ENCODE results near the gene TRDMT1.
"Not testable (repeated sequence)": the region's sequence is repeated elsewhere in the genome, so short reads cannot be mapped to it uniquely, and the experiment has no call there.

Gene TRDMT1

DNA sequence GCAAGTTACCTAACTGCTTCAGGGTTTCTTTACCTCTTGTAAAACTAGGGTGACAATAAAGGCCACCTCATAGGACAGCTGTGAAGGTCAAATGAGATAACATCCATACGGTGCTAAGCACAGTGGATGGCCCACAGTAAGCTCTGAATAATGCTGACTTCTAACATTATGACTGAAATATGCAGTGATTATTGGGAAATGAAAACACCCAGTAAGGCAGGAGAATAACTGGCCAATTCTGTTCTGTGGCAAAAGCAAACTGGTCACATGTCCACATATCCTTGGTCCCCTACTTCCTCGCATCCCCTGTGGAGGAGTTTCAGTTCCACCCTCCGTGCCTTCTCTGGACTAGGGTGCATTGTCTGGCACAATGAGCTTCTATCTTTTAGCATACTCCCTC is 73.2 kb downstream of the TRDMT1 start:
- no peak for DNase-seq (ENCODE audit: low spot score)

DNA sequence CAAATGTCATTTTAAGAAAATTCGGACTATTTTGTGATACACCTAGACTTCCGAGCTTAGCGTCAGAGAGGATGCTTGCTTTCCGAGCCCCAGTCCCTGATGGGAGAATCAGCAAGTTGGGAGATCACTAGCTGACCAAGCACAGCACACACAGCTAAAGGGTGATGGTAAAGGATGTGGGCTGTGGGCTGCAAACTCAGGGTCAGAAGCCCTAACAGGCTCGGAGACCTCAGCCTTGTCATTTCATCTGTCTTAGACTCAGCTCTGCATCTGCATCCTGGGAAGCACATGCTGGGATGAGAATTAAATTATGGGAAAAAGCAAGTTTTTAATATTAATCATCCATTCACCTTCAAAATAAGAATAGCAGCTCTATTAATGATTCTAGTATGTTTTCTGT is 75.1 kb downstream of the TRDMT1 start:
- DNase-seq (ENCODE audit: low spot score): no peak

DNA sequence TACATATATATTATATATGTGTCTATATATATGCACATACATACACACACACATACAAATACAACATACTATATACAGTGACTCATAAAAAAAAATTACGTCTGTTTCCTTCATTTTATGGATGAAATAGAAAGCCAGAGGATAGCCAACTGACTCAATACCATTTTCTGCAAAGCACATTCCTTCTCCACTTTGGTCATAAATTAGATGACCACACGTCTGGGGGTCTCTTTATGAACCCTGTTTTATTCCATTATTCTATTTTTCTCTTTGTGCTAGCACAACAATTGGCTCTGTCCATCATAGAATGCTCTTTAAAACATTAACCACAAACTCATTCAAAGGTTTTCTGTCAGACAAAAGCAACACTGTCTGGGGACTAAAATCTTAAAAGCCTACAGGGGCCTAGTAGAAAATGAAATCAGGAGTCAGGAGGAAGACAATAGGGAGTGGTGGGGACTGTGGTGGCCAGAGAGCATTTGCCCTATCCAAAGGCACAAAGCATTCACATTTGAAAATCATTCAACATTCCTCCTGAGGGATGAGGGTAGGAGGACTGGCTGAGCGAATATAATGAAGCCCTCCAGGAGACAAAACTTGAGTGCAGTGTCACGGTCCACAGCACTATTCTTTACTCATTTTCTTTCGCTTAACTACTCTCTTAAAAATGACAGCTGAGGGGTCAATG is 76.1 kb downstream of the TRDMT1 start:
- no peak for DNase-seq (ENCODE audit: low spot score)

DNA sequence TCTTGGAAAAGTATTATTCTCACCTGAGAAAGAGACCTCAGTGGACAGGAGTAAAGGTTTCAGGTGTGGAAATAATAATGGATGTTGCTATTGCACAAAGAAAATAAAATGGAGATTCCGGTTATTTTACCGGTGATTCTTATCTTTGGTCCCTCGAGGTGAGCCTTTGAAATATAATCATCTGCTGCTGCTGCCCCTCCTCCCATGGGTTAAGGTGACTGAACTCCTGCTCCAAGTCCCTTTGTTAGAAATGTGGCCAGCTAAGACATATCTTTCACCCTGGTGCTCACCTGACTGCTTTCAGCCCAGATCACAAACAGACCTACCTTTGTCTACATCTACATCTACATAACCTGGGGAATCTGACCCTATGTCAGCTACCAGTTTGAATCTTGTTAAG is 77.5 kb downstream of the TRDMT1 start:
- no peak for DNase-seq (ENCODE audit: low spot score)

DNA sequence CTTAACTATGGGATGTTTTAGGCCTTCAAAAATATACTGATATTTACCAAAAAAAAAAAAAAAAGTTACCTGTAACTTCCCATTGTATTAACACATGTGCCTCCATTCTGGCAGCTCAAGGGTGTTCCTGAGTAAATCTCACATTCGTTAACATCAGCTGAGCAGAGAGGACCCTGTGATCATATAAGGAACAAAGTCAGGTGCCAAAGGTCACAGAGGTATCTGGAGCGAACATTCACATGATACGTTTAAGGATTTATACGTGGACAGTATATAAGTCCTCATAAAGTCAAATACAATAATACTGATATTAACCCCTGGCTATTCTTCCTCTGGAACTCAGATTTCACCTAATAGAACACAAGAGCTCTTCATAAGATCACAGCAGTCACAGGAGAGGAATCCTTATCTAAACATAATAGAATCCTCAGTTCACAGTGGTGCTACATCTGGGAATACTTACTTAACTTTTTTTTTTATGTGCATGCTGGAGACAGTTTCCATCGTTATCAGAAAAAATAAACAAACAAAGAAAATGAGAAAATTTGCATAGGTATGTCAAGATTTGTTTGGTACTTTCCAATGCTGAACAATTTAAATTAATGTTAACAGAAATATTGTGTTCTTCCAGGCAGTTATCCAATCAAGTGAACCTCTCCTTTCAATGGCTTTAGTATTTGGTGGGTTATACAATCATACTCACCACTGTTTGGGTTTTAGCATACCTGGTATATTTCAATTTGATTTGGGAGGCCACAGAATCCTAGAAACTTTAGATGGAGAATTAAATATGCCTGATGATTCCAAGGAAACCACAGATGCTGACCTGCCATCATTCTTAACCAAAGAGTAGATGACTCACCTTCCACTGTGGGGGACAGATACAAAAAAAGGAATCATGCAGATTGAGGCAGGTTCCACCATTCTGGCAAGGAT is 78.5 kb downstream of the TRDMT1 start:
- no peak for DNase-seq (ENCODE audit: low spot score)

DNA sequence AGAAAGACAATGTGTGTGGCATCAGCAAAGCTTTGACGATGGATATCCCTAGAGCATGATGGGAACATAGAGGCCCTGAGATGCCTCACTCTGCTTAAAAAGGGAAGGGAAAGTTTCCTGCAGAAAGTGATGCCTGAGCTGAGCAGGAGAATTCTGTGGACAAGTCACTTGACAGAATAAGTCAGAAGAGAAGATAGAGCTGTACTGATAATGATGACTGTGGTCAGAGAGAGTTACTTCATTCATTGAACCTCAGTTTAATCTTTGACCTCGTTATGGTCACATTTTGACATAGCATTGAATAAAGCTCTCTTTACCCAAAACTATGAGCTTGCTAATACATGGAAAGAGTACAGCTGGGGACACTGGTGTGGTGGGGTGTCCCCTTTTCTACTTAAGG is 79.4 kb downstream of the TRDMT1 start:
- DNase-seq (ENCODE audit: low spot score): no peak

DNA sequence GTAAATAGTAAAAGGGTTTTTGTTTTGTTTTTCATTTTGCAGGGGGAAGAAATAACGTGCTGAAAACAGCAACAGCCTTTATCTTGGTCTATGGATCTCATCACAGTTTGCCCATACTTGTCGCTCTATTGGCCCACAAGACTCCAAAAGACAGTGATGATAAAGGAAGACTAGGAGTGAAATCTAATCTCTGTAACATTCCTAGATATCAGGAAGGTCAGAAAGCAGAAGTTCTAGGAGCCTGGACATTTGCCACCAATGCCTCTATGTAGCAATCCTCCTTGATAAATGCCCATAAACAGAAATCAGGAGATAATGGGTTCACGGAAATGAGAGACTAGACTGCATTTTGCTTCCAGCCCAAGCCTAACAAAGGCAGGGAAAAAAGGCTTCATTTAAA is 80.8 kb downstream of the TRDMT1 start:
- no peak for DNase-seq (ENCODE audit: low spot score)

DNA sequence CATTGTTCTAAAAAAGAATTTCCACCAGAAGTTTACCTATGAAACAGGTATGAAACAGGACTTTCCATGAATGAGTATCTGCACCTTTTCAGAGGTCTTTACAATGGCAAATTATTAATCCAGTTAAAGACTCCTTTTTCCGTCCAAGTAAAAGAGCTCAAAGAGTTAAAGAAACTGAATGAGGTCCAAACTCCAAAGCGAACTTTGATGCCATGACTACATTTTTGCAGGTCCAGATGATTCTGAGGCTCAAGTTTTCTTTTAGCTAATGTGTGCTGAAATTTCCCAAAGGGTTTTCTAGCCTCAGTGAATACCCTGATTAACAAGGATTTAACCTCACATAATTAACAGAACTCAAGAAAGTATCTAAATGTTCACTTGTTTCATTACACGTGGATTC is 81.6 kb downstream of the TRDMT1 start:
- no peak for DNase-seq (ENCODE audit: low spot score)

DNA sequence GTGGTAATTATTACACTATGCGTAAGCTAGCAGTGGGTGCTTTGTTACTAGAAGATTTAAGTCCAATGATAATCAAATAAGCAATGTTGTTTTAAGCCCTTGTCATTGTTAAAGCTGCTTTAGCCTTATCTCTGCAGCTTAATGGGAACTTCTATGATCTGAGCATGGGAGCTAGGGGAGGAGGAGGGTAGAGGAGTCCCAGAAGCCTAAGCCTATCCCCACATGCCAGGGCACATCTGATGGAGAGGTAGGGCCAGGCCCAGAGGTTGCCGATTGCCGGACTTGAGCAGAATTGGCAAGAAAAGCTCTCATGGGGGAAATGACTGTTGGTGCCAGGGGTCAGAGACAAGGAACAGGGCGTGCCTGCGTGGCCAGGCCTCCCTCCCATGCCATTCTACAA is 85.3 kb downstream of the TRDMT1 start:
- no peak for DNase-seq (ENCODE audit: low spot score)

DNA sequence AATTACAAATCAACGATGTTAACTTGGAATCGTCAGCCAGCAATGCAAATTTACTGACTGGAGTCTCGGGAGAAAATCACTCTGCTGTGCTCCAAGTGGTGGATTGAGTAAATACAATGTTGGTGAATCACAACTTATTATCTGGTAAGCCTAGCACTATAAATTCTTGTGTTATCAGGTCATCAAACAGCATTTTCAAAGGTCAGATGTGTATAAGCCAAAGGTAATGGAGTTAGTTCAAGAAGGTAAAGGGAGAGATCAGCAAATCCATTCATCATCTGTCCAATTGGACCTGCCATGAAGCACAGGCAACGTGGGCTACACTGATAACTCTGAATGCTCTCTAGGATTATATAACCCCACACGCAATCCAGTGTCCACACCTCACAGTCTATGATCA is 85.8 kb downstream of the TRDMT1 start:
- no peak for DNase-seq (ENCODE audit: low spot score)

DNA sequence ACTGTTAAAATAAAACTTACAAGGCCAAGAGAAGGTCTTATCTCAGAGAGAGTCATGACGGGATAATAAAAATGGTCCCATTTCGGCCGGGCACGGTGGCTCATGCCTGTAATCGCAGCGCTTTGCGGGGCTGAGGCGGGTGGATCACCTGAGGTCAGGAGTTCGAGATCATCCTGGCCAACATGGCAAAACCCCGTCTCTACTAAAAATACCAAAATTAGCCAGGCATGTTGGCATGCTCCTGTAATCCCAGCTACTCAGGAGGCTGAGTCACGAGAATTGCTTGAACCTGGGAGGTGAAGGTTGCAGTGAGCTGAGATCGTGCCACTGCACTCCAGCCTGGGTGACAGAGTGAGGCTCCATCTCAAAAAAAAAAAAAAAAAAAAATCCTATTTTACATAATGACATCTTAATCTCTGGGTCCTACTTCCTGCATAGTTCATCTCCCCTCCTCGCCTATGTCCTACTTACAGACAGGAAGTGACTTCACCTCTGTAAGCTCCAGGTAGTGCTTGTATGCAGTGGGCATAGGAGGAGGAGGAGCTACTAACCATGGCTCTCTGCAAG is 86.5 kb downstream of the TRDMT1 start:
- DNase-seq (ENCODE audit: low spot score): not testable (repeated sequence)

DNA sequence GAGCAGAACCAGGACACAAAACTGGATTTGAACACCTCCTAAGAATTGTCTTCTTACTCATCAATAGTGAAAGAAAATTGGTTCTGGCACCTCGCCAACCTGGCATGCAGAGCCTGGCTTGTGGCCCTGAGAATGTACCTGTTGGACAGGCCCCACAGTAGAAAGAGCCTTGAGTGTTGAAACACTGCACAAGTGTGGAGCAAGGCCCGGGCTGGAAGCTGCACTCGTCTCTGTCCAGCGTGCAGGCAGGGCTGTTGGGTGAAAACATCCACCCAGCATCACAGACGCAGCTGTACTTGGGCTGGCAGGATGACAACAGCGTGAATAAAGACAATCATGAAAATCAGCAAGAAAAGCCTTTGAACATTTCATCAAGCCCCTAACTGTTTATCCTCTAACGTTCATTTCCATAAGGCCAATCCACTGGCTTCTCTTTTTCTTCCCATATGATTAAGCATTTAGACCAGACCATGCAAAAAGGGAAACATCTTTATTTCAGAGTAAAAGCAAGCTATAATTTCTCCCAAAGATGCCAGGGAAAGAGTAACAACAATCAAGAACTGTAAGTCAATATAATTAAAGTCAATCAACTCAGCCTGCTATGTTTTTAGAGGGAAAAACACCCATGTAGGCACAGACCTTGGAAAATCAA is 87.5 kb downstream of the TRDMT1 start:
- no peak for DNase-seq (ENCODE audit: low spot score)

DNA sequence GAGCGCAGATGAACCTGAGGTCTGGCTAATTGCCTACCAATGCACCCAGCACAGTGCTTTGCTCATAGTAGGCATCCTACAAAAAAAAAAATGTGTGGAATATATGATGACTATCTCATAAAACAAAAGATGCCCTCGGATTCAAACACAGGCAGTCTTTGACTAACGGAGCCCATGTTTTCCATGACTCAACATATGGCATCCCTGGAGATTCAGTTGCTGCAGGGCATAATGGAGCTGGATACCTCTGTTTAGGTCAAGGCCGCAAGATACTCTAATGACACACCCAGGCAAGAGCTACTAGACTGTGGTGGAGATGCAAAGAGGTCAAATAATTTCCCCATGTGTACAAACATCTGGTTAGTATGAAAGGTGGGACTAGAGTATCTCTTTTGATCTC is 88.1 kb downstream of the TRDMT1 start:
- no peak for DNase-seq (ENCODE audit: low spot score)

DNA sequence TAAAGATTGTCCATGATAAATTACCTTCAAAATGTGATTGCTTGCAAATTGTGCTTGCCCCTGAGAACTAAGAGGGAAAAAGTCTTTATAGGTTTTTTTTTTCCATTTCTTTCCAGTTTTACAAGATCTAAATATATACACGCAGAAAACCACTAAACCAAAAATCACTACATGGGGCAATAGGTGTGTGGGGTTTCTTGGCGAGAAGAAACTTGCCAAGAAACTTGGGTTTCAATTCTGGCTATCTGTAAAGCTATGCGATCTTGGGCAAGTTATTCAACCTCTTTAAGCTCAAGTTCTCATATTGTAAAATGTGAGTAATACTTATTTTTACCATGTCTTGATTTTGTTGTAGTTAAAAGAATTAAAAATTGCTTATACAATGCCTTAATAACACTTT is 88.9 kb downstream of the TRDMT1 start:
- DNase-seq (ENCODE audit: low spot score): no peak

DNA sequence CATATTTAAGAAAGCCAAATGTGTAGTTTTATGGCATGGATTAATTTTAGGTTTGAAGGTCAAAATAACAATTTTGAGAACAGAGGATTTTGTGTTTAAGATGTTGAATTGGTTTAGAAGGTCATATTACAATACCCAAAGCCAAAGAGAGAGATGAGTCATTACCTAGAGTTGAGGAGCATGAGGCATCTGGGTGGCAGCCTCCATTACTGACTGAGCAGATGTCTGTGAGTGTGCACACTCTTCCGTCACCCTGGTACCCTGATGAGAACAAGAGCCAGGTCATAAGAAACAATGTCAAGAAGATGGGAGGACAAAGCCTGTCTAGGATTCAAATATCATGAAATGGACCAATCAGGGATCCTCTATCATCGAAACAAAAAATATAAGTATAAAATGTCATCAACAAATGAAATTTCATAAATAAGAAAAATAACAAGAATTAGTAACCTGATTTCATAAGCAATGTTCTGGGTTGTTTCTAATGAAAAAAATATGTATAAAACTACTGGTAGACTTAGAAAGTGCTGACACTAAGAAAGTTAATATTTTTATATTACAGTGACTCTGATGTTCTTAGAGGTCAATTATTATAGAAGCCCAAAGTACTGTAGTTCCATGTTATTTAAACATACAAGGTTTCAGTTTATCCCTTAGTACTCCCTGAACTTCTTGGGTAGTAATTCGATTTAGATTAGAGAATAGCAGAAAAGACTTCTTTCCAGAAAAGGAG is 91.8 kb downstream of the TRDMT1 start:
- no peak for DNase-seq (ENCODE audit: low spot score)

DNA sequence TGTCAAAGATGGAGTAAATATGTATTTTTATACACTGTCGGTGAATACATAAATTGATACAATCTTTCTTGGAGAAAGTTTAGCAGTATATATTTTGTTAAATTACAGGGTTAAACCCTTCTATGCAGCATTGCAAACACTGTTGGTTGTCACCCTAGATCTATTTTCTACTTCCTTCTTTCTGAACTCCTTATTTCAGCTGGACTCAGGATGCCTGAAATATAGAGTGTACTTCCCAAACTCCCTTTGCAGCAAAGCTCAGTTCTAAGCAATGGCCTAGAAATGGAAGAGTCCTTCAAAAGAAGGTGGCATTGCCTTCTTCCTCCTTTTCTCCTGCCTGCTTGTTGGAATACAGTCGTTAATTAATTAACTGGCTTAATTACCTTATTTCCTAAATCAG is 92.4 kb downstream of the TRDMT1 start:
- DNase-seq (ENCODE audit: low spot score): no peak

DNA sequence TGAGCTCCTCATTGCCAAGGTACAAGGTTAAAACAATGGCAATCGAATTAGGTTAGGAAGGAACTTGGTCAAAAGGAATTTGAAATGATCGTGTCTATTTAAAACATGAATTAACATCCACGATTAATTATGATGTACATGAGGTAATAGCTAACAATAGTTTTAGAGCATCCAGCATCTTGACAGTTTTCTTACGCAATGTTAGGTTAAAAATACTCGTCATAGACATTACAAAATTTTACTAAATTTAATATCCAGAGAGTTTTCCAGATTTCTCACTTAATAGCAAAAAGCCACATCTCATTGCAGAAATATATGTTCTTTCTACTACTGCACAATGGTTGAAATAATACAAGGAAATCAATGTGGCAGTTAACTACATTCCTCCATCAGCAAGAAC is 94.5 kb downstream of the TRDMT1 start:
- no peak for DNase-seq (ENCODE audit: low spot score)

DNA sequence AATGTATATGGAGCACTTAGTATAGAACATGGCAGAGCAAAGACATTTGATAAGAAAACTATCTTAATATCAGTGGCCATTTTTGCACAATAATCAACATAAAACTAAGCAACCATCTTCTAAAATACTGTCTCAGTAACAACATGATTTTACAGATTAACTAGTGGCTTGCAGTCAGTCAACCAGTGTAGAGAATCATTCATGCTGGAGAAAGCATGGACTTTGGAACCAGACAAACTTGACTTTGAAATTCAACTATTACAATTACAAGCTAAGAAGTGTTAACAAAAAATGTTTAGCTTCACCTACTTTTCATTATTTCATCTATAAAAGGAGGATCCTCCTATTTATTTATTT is 99.6 kb downstream of the TRDMT1 start:
- DNase-seq (ENCODE audit: low spot score): no peak

DNA sequence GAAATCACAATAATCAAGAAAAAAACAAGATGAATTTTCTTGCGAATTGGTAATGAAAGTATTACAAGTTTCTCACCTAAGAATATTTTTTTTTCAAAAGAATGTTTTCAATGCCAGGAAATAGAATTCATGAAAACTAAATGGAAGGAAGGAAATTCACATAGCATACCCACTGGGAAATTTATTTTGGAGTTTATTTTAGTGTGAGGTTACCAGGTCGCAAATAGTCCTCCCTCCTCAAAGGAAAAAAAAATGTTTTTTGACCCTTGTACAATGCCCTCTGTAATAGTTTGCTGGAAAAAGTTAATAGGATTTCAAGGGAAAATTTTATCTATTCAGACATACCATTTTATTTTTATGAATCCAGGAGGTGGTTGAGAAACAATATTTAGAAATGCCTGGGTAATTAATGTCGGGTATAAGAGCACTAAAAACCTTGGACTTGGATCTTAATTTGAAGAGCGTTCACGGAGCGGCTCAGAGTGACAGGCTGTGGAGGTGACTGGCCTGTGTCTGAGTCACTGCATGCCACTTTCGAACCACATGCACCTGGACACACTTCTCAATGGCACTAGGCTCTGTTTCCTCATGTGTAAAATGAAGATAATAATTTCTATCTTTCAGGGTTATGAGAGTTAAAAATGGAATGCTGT is 100.1 kb downstream of the TRDMT1 start:
- no peak for DNase-seq (ENCODE audit: low spot score)

DNA sequence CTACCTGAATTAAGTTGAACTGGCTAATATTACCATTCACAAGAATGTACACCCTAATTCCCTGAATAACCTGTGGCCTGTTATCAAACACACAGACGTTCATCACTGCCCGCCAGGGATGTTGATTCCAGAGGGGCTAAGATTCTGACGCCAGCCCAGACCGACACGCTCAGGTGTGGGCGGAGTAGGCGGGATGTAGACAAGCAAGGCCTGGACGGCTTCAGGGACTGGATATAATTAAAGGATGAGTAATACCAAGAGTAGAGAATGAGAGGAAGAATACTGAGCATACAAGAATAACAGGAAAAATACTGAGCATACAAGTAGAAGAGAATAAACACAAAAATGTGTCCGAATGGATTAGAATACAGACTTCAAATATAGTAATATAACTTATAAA is 100.9 kb downstream of the TRDMT1 start:
- no peak for DNase-seq (ENCODE audit: low spot score)

DNA sequence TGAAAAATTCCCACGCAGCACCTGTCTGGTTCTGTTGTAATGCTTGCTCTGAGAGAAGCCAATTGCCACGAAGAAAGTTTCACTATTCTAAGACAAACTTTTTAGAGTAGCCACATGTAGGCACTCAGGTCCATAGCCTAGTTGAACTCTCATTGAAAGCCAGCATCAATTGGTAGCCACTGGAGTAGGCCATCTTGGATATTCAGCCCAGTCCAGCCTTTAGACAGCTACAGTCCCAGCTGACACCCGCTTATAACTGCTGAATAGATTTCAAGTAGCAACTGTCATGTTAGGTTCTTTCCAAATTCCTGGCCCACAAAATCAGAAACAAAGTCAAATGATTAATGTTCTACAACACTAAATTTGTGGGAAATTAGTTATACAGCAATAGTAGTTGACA is 103.5 kb downstream of the TRDMT1 start:
- DNase-seq (ENCODE audit: low spot score): no peak

Data from ecto neural progenitor cell (in vitro differentiated cells).